HG02943 (cell line): Measurements from ENCODE around the gene HAUS2.
"Not testable (repeated sequence)": the region's sequence is repeated elsewhere in the genome, so short reads cannot be mapped to it uniquely, and the experiment has no call there.

Experiments
- ATAC-seq: cut with Tn5 transposase; IDR thresholded peaks from one replicate; pipeline ENCODE4 v1.9.1; 2021; ENCODE audit warnings: mild to moderate bottlenecking, low read depth, moderate library complexity; ENCODE audit not compliant: unreplicated experiment

The HAUS2 gene

GRCh38 chr15:42548249-42549031 lies at the start of gene HAUS2, which contains the start of gene LRRC57:
Gene HAUS2, plus strand, starts transcription at chr15:42548838. Its CDS starts 35 bp downstream, at chr15:42548873.
Gene LRRC57, minus strand, starts transcription at chr15:42548793. Its CDS starts 359 bp downstream, at chr15:42548434.
- peak; percentile 74 for ATAC-seq

- no peak for ATAC-seq
These were observed 48.6 kb upstream of the HAUS2 start for GRCh38 chr15:42499858-42500609.

GRCh38 chr15:42502477-42502876 lies 46.2 kb upstream of the HAUS2 start:
- no peak for ATAC-seq

DNA sequence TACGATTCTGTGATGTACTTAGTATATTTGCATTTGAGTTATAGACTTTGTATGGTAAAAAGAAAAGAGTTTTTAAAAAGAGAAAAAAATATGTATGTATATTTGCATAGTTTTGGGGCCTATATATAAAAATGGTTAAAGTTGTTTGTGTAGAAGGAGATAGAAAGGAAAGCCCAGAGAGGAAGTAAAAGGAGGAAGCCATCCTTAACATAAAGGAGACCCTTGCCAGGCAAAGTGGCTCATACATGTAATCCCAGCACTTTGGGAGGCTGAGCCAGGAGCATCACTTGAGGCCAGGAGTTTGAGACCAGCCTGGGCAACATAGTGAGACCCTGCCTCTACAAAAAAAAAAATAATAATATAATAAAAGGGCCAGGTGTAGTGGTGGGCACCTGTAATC lies 44.8 kb upstream of the HAUS2 start:
- ATAC-seq: no peak

GRCh38 chr15:42504631-42505030 lies 44.0 kb upstream of the HAUS2 start:
- ATAC-seq: no peak

GRCh38 chr15:42507514-42507913 lies 41.1 kb upstream of the HAUS2 start:
- ATAC-seq: no peak

DNA sequence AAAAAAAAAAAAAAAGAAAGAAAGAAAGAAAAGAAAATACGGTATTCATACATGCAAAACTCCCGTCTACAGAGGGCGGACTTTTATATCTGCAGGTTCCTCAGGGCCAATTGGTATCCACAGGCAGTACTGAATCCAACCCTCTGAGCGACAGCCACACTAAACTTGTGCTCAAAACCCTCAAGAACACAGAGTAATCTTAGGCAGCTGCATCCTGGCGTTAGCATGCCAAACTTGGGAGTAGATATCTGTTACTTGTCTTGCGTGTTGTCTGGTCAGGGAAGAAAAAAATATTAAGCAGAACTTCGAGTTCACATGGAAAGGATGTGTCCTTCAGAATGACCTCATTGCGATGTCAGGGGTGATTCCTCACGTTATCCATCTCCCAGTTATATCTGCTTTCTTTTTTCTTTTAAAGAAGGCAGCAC lies 40.4 kb upstream of the HAUS2 start:
- no peak for ATAC-seq

DNA sequence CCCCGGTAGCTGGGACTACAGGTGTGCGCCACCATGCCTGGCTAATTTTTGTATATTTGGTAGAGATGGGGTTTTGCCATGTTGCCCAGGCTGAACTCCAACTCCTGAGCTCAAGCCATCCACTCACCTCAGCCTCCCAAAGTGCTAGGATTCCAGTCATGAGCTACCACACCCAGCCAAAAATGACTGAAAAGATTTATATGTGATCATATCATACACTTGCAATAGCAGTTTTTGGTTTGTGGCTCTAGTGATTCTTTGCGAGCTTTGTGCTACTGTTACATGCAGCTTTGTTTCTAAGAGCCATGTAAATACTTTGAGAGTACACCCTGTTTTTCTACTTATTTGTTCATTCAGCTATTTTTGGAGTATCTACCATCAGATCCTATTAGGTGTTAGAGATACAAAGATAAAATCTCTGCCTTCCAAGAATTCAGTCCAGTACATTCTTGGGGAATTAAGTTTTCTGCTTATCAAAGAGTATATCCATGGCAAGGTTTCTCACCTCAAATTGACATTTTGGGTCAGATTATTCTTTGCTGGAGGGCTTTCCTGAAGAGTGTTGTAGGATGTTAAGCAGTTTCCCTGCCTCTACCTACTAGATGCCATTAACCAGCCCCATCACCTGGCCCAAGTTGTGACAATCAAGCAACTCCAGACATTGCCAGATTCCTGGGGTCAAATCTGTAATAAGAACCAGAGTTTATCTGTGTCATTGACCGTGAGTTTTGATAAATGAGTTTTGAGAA lies 38.2 kb upstream of the HAUS2 start:
- ATAC-seq: no peak

DNA sequence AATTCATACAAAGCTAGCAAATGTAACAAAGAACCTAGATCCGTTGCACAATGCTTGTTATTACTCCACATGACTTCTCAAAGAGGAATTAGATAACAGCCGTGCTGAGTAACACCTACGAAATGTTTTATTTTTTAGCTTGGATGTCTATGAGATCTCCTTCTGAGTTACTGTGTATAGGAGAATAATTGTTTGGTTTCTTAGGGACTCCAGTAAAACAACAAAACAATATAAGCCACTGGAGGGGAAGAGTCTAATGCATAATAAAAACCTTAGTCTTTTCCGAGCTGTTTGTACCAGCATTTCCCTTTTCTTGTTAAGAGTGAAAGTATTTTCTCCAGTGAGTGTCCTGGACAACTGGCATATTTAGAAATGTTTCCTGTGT lies 37.6 kb upstream of the HAUS2 start:
- ATAC-seq: no peak

- ATAC-seq: no peak
These were observed 25.3 kb upstream of the HAUS2 start for GRCh38 chr15:42523331-42523730.

GRCh38 chr15:42528970-42529369 lies 19.7 kb upstream of the HAUS2 start:
- no peak for ATAC-seq

DNA sequence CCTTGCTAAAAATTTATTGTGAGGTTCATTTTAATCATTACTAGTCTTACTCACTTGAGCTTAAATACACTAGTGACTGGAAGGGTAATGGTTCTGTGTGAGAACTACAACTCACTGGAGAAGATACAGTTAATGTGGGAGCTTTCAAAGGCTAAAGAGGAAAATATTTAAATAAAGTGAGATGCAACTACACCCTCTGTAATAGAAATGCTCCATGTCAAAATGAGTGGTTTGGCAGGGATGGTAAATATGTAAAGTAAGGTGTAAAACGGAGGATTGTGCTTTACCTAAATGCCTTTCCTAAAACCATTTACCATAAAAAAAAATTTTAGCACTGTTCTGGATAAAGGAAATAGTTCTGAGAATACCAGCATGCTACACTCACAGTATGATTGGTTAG lies 15.4 kb upstream of the HAUS2 start:
- no peak for ATAC-seq

- no peak for ATAC-seq
These were observed 3.6 kb upstream of the HAUS2 start for GRCh38 chr15:42544853-42545629.

DNA sequence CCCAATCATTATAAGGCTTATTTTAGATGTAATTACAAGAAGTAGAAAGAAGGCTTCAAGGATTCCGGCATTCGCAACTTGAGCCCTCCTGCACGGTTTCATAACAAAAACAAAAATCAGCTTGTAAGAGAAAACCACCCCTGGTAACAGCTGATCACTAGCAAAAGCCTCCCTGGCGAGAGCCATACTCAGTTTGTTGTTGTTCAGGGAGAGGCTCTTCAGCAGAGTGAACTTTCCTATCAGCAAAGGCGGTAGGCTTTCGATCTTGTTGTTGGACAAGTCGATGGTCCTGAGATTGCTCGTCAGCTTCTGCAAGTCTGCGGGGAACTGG lies 755 bp upstream of the HAUS2 start:
- ATAC-seq: no peak

DNA sequence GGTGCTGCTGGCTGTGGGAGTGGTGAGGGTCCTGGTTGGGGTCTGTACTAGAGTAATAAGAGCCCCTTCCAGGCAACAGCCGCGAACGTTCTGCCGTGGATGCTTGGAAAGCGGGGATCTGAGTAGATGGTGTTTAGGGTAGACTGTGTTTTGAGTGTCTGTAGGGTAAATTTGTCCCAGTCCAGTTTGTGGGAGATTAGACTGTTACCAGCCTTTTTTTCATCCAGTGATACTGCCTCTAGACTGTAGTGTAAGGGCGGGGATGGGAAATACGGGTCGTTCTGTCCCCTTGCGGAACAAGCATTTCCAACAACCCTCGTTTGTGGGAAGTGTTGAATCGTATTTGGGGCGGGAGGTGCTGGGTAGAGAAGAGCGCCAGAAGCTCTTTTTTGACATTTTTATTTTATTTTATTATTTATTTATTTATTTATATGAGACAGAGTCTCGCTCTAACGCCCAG lies 424 bp downstream of the HAUS2 start:
- ATAC-seq: peak; percentile 39

DNA sequence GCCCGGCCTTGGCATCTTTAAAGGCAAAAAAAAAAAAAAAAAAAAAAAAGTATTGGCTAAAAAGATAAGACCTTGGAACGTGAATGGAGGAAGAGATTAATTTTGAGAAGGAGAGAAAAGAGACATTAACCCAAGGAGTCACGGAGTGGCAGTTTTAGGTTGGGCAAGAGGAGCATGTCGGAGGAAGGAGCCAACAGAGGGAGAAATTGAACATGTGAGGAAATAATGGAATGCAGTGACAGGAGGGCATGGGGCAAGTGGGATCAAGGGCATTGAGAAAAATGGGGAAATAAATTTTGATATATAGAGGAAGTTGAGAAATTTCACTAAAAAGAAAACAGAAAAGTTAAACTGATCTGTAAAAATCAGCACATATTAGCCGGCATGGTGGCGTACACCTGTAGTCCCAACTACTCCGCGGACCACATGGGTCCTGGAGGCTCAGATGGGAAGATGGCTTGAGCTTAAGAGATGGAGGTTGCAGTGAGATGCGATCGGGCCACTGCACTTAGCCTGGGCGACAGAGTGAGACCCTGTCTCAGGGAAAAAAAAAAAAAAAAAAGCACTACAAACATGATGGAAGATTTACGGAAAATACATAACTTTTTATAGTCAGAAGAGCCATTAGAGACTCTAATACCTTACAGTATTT lies 1.2 kb downstream of the HAUS2 start:
- no peak for ATAC-seq

DNA sequence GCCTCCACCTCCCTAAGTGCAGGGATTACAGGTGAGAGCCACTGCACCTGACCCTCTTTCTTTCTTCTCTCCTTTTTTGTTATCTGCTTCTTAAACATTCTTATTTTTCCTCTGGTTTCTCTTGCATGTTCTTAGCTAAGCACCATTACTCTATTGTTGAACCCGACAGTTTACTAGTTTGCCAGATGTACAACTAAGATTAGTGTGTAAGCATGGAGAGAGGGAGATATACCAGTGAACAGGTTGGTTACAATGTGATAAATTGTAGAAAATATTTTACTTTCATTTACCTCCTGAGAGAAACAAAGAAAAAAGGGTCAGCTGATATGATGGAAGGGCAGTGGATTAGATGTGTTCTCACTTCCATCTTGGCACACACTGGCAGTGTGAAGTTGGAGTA lies 4.9 kb downstream of the HAUS2 start:
- ATAC-seq: no peak

DNA sequence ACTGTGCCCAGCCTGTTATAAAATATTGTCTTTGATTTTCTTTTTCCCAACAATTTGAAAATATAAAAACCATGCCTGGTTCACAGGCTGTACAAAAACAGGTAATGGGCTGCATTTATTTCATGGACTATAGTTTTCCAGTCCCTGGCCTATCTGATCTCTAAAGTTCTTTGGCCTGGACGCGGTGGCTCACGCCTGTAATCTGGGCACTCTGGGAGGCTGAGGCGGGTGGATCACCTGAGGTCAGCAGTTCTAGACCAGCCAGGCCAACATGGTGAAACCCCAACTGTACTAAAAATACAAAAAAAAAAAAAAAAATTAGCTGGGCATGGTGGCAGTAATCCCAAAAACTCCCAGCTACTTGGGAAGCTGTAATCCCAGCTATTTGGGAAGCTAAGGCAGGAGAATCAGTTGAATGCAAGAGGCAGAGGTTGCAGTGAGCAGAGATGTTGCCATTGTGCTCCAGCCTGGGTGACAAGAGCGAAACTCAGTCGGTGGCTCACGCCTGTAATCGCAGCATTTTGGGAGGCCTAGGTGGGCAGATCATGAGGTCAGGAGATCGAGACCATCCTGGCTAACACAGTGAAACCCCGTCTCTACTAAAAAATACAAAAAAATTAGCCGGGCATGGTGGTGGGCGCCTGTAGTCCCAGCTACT lies 8.0 kb downstream of the HAUS2 start:
- ATAC-seq: not testable (repeated sequence)

- no peak for ATAC-seq
These were observed 10.1 kb downstream of the HAUS2 start for GRCh38 chr15:42558739-42559138.
